Body of pancreas (tissue), 4 donors: ENCODE measurements around the gene MUC6. TPM values are rescaled to one million over a fixed set of nuclear protein-coding genes. Genes with fewer than 3 reads are reported as not detected.

Experiments used
- ATAC-seq: fragments of 150-250 bp; one replicate; pipeline ENCODE4 v1.9.1; 2016
- DNase-seq, 4 donors: peaks; one replicate each; pipeline ENCODE4 v3.0.0-alpha.2; 2019
- H3K27ac ChIP-seq, 4 donors: fragments of 200-600 bp; sonication (generic); 1 replicate in 3 of 4; 2 replicates in 1 of 4; pipeline versions ENCODE4 v1.5.1 to v1.6.1; 2016 to 2019; ENCODE audit warnings: mild to moderate bottlenecking in 1 of 4, mixed read lengths in 1 of 4, moderate library complexity in 1 of 4
- H3K27me3 ChIP-seq, 2 donors: fragments of 200-600 bp; sonication (generic); one replicate each; pipeline ENCODE4 v1.6.0; 2016; ENCODE audit warnings: mild to moderate bottlenecking in 1 of 2
- H3K36me3 ChIP-seq, 2 donors: fragments of 200-600 bp; sonication (generic); replicated peaks in 1 of 2; 2 replicates each; pipeline ENCODE4 v1.5.1; 2016; ENCODE audit warnings: low read depth in 2 of 2; ENCODE audit not compliant: insufficient read depth in 1 of 2
- H3K4me1 ChIP-seq: fragments of 200-600 bp; sonication (generic); one replicate; pipeline ENCODE4 v1.6.0; 2016
- H3K4me3 ChIP-seq, 2 donors: fragments of 200-600 bp; sonication (generic); 1 replicate in 1 of 2; 2 replicates in 1 of 2; pipeline ENCODE4 v1.5.1; 2016 to 2019
- H3K9me3 ChIP-seq, 3 donors: fragments of 200-600 bp; sonication (generic); 1 replicate in 2 of 3; 2 replicates in 1 of 3; pipeline ENCODE4 v1.5.1; 2016
- CTCF ChIP-seq, 7 experiments: fragments of 450-650 bp in 4 of 7; fragments of 200-600 bp in 3 of 7; sonication (generic) in 3 of 7; IDR thresholded peaks; one replicate each; pipeline ENCODE4 v1.5.1; 2016 to 2019; ENCODE audit warnings: antibody characterized with exemption in 7 of 7
- POLR2A ChIP-seq, 3 donors: fragments of 450-650 bp; IDR thresholded peaks; one replicate each; pipeline ENCODE4 v1.6.1; 2016; ENCODE audit warnings: antibody characterized with exemption in 3 of 3, mild to moderate bottlenecking in 2 of 3
- WGBS, 2 donors: methylation state at CpG; one replicate each; pipeline ENCODE4 v1.1.5; 2017; 5-methylcytosine and 5-hydroxymethylcytosine counted together
- intact Hi-C: fragments of 100-400 bp; cut with DNase I; formaldehyde crosslinking; loops from one replicate; pipeline ENCODE4 v1.15.1; 2023
- total RNA-seq, 2 donors: library from RNA; depleted of rRNA; stranded (reverse); fragments of >200 nt; gene quantifications; one replicate each; pipeline ENCODE4 v1.1.0, GENCODE V29; 2016

Gene MUC6, protein sequence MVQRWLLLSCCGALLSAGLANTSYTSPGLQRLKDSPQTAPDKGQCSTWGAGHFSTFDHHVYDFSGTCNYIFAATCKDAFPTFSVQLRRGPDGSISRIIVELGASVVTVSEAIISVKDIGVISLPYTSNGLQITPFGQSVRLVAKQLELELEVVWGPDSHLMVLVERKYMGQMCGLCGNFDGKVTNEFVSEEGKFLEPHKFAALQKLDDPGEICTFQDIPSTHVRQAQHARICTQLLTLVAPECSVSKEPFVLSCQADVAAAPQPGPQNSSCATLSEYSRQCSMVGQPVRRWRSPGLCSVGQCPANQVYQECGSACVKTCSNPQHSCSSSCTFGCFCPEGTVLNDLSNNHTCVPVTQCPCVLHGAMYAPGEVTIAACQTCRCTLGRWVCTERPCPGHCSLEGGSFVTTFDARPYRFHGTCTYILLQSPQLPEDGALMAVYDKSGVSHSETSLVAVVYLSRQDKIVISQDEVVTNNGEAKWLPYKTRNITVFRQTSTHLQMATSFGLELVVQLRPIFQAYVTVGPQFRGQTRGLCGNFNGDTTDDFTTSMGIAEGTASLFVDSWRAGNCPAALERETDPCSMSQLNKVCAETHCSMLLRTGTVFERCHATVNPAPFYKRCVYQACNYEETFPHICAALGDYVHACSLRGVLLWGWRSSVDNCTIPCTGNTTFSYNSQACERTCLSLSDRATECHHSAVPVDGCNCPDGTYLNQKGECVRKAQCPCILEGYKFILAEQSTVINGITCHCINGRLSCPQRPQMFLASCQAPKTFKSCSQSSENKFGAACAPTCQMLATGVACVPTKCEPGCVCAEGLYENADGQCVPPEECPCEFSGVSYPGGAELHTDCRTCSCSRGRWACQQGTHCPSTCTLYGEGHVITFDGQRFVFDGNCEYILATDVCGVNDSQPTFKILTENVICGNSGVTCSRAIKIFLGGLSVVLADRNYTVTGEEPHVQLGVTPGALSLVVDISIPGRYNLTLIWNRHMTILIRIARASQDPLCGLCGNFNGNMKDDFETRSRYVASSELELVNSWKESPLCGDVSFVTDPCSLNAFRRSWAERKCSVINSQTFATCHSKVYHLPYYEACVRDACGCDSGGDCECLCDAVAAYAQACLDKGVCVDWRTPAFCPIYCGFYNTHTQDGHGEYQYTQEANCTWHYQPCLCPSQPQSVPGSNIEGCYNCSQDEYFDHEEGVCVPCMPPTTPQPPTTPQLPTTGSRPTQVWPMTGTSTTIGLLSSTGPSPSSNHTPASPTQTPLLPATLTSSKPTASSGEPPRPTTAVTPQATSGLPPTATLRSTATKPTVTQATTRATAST (N-terminal part only)
- 100 to 1,000 TPM; 101 to 194 TPM for total RNA-seq

GRCh38 chr11:1036303-1036923 is at the start of gene MUC6:
Gene MUC6, minus strand, starts transcription at chr11:1036718. Its CDS starts 63 bp downstream, at chr11:1036655.
- Histone ChIP-seq H3K27ac (peak within 1 kb of the TSS; percentile 39 to 82 (median 71)), H3K4me1 (peaks cover 82% of the 10 kb centered on the region), H3K36me3 (no peaks in the 10 kb centered on the region), H3K9me3 (no peaks in the 10 kb centered on the region), H3K27me3 (no peaks in the 10 kb centered on the region), H3K4me3 (no peak within 1 kb of the TSS)
- intact Hi-C loops, result loop anchor here (5.0 kb wide), 1 partner anchor 179 kb away; no protein-coding TSS in a partner anchor
- peak; percentile 19 for ATAC-seq
- peak; percentile 54 to 77 (median 71) for DNase-seq
- 47 to 52% methylated on average over 10 to 35 of the region's 42 CpGs for WGBS, 2 donors
- TF ChIP-seq POLR2A (IDR thresholded peaks at IDR 0.05) (peak; percentile 74 to 92 (median 91)), CTCF (IDR thresholded peaks at IDR 0.05) (no peak)

GRCh38 chr11:1085440-1086170 is 49.1 kb upstream of the MUC6 start:
- DNase-seq (peak in 2 of 4 donors; percentile 2 to 10), ATAC-seq (no peak)

DNA sequence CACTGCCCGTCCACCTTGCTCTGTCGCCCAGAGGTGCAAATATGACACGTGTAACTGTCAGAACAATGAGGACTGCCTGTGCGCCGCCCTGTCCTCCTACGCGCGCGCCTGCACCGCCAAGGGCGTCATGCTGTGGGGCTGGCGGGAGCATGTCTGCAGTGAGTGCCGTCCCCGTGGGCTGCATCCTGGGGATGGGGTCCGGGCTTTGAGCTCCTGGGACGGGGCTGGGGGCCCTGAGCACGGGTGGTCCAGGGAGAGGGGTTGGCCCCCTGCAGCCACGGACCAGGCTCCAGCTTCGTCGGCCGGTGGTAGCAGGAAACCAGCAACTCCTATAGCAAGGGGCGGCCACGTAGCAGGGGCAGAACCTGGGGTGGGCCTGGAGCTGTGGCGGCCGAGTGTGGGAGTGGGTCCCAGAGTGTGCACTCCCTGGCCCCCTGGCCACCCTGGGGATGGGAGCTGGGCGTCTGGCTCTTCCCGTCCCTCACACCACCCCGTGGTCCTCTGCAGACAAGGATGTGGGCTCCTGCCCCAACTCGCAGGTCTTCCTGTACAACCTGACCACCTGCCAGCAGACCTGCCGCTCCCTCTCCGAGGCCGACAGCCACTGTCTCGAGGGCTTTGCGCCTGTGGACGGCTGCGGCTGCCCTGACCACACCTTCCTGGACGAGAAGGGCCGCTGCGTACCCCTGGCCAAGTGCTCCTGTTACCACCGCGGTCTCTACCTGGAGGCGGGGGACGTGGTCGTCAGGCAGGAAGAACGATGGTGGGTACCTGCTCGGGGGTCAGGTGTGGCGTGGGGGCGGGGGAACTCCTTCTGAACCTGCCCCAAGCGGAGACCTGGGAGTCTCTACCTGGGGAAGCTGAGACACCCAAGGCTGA is 48.3 kb upstream of the MUC6 start:
- DNase-seq (peak in 2 of 4 donors; percentile 3 to 9), ATAC-seq (no peak)
- intact Hi-C loops, result no loop called here
- no peak for TF ChIP-seq CTCF (IDR thresholded peaks at IDR 0.05)
- no peaks in the 10 kb centered on the region for H3K27me3 ChIP-seq
- H3K4me3 ChIP-seq, result no peak overlapping the region
- WGBS, 2 donors, result 72 to 76% methylated on average over 15 to 35 of the region's 49 CpGs
- H3K27ac ChIP-seq, result no peak overlapping the region
- no peaks in the 10 kb centered on the region for H3K36me3 ChIP-seq
- no peaks in the 10 kb centered on the region for H3K9me3 ChIP-seq
- no peaks in the 10 kb centered on the region for H3K4me1 ChIP-seq

More at GRCh38 chr11:1085440-1086170, 49.1 kb upstream of the MUC6 start:
- H3K27me3 ChIP-seq, result no peaks in the 10 kb centered on the region
- WGBS, 2 donors, result 82% methylated on average over 14 of the region's 26 CpGs; no CpG with 5 or more reads in 1 of the 2 donors
- no peaks in the 10 kb centered on the region for H3K4me1 ChIP-seq
- TF ChIP-seq POLR2A (IDR thresholded peaks at IDR 0.05) (no peak), CTCF (IDR thresholded peaks at IDR 0.05) (no peak)
- no peak overlapping the region for H3K27ac ChIP-seq
- intact Hi-C loops, result no loop called here
- no peaks in the 10 kb centered on the region for H3K9me3 ChIP-seq
- H3K36me3 ChIP-seq, result no peaks in the 10 kb centered on the region
- no peak overlapping the region for H3K4me3 ChIP-seq
